Parathyroid adenoma (tissue), 2 donors: Measurements from ENCODE around the gene CNKSR3.
A peak's percentile ranks its signal among the peaks of the same experiment; 100 is the strongest.

Source experiments
- H2AFZ ChIP-seq: fragments of 300-600 bp; sonication (generic); one replicate; pipeline ENCODE4 v1.7.0; 2017; ENCODE audit warnings: antibody characterized with exemption, mild to moderate bottlenecking
- H3K27ac ChIP-seq: fragments of 300-600 bp; sonication (generic); one replicate; pipeline ENCODE4 v1.7.0; 2017
- H3K27me3 ChIP-seq: fragments of 300-600 bp; sonication (generic); one replicate; pipeline ENCODE4 v1.7.0; 2017; ENCODE audit warnings: low read length; ENCODE audit not compliant: control insufficient read depth, insufficient read depth
- H3K36me3 ChIP-seq: fragments of 300-600 bp; sonication (generic); one replicate; pipeline ENCODE4 v1.7.0; 2017; ENCODE audit warnings: low read length; ENCODE audit not compliant: control insufficient read depth, insufficient read depth
- H3K4me1 ChIP-seq: fragments of 300-600 bp; sonication (generic); one replicate; pipeline ENCODE4 v1.7.0; 2017; ENCODE audit warnings: control low read depth
- H3K4me2 ChIP-seq: fragments of 300-600 bp; sonication (generic); one replicate; pipeline ENCODE4 v1.7.0; 2017; ENCODE audit warnings: low read length
- H3K4me3 ChIP-seq: fragments of 300-600 bp; sonication (generic); one replicate; pipeline ENCODE4 v1.7.0; 2017; ENCODE audit warnings: low read depth, low read length
- H3K79me2 ChIP-seq: fragments of 300-600 bp; sonication (generic); one replicate; pipeline ENCODE4 v1.7.0; 2017; ENCODE audit warnings: control low read depth
- H3K9ac ChIP-seq: fragments of 300-600 bp; sonication (generic); one replicate; pipeline ENCODE4 v1.7.0; 2017; ENCODE audit warnings: mild to moderate bottlenecking
- H3K9me3 ChIP-seq: fragments of 300-600 bp; sonication (generic); one replicate; pipeline ENCODE4 v1.7.0; 2017; ENCODE audit warnings: low read length; ENCODE audit not compliant: control insufficient read depth
- TF ChIP-seq, protein P1 (sequence below): fragments of 300-600 bp; sonication (generic); IDR thresholded peaks from one replicate; pipeline ENCODE4 v1.7.0; 2017; ENCODE audit warnings: antibody characterized with exemption, mild to moderate bottlenecking
- donor health status: primary hyperparathyroidism.

Gene CNKSR3

DNA sequence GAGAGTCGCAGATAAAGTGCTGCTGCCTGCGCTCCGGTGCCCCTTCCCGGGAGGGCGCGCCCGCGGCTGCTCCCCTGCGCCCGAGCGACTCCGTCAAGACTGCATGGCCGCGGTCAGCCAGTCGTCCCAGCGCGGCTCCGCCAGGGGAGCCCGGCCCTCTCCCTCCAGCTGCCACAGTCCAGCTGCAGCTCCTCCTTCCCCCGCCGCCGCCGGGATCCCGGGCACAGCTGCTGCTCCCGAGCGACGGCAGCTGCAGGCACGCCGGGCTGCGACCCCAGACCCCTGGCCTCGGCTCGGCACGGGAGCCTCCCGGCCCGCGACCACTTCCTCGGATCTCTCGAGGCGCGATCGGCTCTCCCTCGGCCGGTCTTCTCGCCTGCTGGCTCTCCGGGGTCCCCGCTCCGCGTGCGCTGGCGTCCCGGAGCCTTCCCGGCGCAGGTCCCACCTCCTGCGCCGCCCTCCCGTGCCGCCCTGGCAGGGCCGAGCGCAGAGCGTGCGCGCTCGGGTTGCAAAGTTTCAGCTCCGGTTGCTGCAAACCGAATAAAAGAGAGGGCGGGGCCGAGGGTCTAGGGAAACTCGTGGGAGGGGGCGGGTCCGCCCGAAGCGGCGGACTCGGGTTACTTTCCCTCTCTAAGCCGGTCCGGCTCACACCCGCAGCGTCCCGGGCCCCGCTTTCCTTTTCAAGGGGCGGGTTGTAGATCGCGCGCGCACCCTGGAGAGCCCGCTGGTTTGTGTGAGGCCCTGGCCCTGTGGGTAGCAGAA lies at the start of gene CNKSR3:
CNKSR3 (minus strand) TSS at position 542 of the 762 bp plus-strand sequence. CDS start 571 bp downstream, outside the sequence.
- Histone ChIP-seq H3K9ac (peak within 1 kb of the TSS; percentile 33), H3K4me2 (peak within 1 kb of the TSS; percentile 91), H3K27ac (peak within 1 kb of the TSS; percentile 79), H3K4me1 (no peaks in the 10 kb centered on the region), H3K27me3 (no peaks in the 10 kb centered on the region), H3K4me3 (peak within 1 kb of the TSS; percentile 69), H3K9me3 (no peaks in the 10 kb centered on the region), H3K79me2 (peaks cover 5% of the 10 kb centered on the region), H2AFZ (peak within 1 kb of the TSS; percentile 91), H3K36me3 (no peaks in the 10 kb centered on the region)
- TF ChIP-seq, protein P1, sequence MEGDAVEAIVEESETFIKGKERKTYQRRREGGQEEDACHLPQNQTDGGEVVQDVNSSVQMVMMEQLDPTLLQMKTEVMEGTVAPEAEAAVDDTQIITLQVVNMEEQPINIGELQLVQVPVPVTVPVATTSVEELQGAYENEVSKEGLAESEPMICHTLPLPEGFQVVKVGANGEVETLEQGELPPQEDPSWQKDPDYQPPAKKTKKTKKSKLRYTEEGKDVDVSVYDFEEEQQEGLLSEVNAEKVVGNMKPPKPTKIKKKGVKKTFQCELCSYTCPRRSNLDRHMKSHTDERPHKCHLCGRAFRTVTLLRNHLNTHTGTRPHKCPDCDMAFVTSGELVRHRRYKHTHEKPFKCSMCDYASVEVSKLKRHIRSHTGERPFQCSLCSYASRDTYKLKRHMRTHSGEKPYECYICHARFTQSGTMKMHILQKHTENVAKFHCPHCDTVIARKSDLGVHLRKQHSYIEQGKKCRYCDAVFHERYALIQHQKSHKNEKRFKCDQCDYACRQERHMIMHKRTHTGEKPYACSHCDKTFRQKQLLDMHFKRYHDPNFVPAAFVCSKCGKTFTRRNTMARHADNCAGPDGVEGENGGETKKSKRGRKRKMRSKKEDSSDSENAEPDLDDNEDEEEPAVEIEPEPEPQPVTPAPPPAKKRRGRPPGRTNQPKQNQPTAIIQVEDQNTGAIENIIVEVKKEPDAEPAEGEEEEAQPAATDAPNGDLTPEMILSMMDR, result no peak

DNA sequence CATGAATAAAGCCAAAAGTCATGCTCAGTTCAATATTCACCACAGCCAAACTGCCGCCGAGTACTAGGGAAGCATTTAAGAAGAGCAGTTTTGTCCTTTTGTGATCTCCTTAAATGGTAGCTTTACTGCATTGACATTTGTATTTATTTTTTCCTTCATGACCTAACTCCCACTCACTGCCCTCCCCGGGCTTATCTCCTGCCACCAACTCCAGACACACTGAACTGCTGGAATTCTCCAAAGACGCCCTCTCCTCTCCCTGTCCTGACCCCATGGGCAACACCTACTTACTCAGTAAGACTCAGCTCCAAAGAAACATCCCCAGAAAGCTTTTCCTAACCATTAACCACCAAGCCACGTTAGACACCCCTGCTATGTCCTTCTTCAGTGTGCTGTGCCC lies 48.5 kb upstream of the CNKSR3 start:
- H3K4me2 ChIP-seq, result no peak overlapping the region
- H3K27ac ChIP-seq, result no peak overlapping the region
- H3K9ac ChIP-seq, result no peak overlapping the region
- H2AFZ ChIP-seq, result no peak overlapping the region
- no peaks in the 10 kb centered on the region for H3K79me2 ChIP-seq
- H3K27me3 ChIP-seq, result no peaks in the 10 kb centered on the region
- TF ChIP-seq, protein P1, result no peak
- no peaks in the 10 kb centered on the region for H3K36me3 ChIP-seq
- H3K9me3 ChIP-seq, result no peaks in the 10 kb centered on the region
- H3K4me1 ChIP-seq, result no peaks in the 10 kb centered on the region
- no peak overlapping the region for H3K4me3 ChIP-seq

DNA sequence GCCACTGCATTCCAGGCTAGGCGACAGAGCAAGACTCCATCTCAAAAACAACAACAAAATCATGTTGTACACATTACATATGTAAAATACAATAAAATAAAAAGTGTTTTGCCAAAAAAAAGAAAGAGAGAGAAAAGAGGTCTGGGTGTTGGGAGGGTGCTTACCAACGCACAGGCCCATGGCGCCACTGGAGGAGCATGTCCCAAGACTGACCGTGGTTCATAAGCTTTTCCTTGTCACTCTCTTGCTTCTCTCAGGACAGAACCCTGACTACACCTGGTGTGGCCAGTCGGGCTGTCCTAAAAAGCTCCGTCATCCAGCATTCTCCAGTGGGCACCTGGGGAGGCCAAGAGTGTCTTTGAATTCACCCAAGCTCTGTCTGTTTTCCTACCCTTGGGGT lies 48.0 kb upstream of the CNKSR3 start:
- Histone ChIP-seq H3K27me3 (no peaks in the 10 kb centered on the region), H3K4me3 (no peak overlapping the region), H3K9me3 (no peaks in the 10 kb centered on the region), H3K4me2 (no peak overlapping the region), H3K4me1 (no peaks in the 10 kb centered on the region), H3K27ac (no peak overlapping the region), H3K36me3 (no peaks in the 10 kb centered on the region), H3K79me2 (no peaks in the 10 kb centered on the region), H3K9ac (no peak overlapping the region), H2AFZ (no peak overlapping the region)
- TF ChIP-seq, protein P1, result no peak

DNA sequence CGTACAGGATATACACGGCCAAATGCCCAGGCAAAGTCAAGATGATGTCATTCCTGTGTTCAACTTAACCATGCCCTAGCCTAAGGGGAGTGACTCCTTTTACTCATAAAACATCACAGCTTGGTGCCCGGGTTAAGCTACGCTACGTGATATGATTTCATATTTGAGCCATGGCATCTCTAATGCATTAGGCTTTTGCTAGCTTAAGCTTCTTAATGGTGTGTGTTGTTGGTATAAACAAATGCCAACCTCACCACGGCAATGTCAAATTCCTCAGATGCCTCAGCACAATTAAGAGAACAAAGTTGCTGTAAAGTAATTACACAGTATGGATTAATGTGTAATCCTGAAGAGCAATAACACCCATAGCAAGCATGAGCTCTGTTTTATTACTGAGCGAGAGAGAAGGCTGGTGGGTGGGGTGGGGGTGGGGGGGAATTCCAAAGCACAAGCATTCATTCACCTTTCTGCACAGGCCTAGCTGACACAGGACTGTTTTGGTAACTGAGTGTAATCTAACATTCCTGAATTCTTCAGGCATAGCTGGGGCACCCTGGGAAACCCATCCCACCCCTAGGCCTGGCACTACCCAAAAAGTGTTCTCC lies 44.7 kb upstream of the CNKSR3 start:
- Histone ChIP-seq H3K27ac (no peak overlapping the region), H3K9me3 (no peaks in the 10 kb centered on the region)
- TF ChIP-seq, protein P1, result no peak

More for the DNA sequence above, 44.7 kb upstream of the CNKSR3 start:
- Histone ChIP-seq H3K79me2 (no peaks in the 10 kb centered on the region), H3K4me2 (no peak overlapping the region), H2AFZ (no peak overlapping the region), H3K36me3 (no peaks in the 10 kb centered on the region), H3K4me3 (no peak overlapping the region), H3K27me3 (no peaks in the 10 kb centered on the region), H3K4me1 (no peaks in the 10 kb centered on the region), H3K9ac (no peak overlapping the region)
